ENCODE results near the gene HSD17B13. TPM values are rescaled to one million over a fixed set of nuclear protein-coding genes. Genes with fewer than 3 reads are reported as not detected.

The HSD17B13 gene
- total and polyA plus RNA-seq, 3 experiments from 2014 or later: 0.22 TPM; not detected in 2

- Mint-ChIP-seq H3K4me3 (no peak overlapping the region), H3K9me3 (peaks cover 4 to 11% (median 7%) of the 10 kb centered on the region in 5 donors), H3K36me3 (peaks cover 0 to 5% (median 2%) of the 10 kb centered on the region in 3 donors), H3K27ac (no peak overlapping the region), H3K27me3 (peaks cover 9 to 16% of the 10 kb centered on the region in 2 donors), H3K4me1 (no peaks in the 10 kb centered on the region)
- ChIA-PET POLR2A (no interaction called here), CTCF (no interaction called here)
- DNase-seq: no peak
- Histone ChIP-seq H3K27me3 (ENCODE audit: insufficient read depth, low read length, poor library complexity, severe bottlenecking) (no peaks in the 10 kb centered on the region), H3K27ac (ENCODE audit: low read depth, low read length) (no peak overlapping the region), H3K9me3 (ENCODE audit: low read length) (no peaks in the 10 kb centered on the region), H3K4me1 (ENCODE audit: insufficient read depth, low read length) (no peaks in the 10 kb centered on the region), H3K36me3 (ENCODE audit: insufficient read depth, low read length) (no peaks in the 10 kb centered on the region), H3K4me3 (ENCODE audit: low read length) (no peak overlapping the region)
Observed at GRCh38 chr4:87258677-87259076, 64.0 kb downstream of the HSD17B13 start.

- Histone ChIP-seq H3K36me3 (ENCODE audit: insufficient read depth, low read length) (no peaks in the 10 kb centered on the region), H3K4me1 (ENCODE audit: insufficient read depth, low read length) (no peaks in the 10 kb centered on the region), H3K4me3 (ENCODE audit: low read length) (no peak overlapping the region), H3K27me3 (ENCODE audit: insufficient read depth, low read length, poor library complexity, severe bottlenecking) (no peaks in the 10 kb centered on the region), H3K9me3 (ENCODE audit: low read length) (no peaks in the 10 kb centered on the region), H3K27ac (ENCODE audit: low read depth, low read length) (no peak overlapping the region)
- Mint-ChIP-seq H3K9me3 (peaks cover 0 to 7% (median 0%) of the 10 kb centered on the region in 5 donors), H3K27ac (no peak overlapping the region), H3K36me3 (peaks cover 0 to under 1% (median 0%) of the 10 kb centered on the region in 3 donors), H3K27me3 (peaks cover 7 to 10% of the 10 kb centered on the region in 2 donors), H3K4me1 (no peaks in the 10 kb centered on the region), H3K4me3 (no peak overlapping the region)
- CTCF ChIA-PET: no interaction called here
- DNase-seq: no peak
- POLR2A ChIA-PET: no interaction called here
Observed at GRCh38 chr4:87257523-87257922, 65.2 kb downstream of the HSD17B13 start.

GRCh38 chr4:87255755-87256154 lies 66.9 kb downstream of the HSD17B13 start:
- POLR2A ChIA-PET: no interaction called here
- Mint-ChIP-seq H3K27ac (no peak overlapping the region), H3K9me3 (peaks cover 0 to 7% (median 0%) of the 10 kb centered on the region in 5 donors), H3K27me3 (peaks cover 7 to 9% of the 10 kb centered on the region in 2 donors), H3K36me3 (no peaks in the 10 kb centered on the region), H3K4me1 (no peaks in the 10 kb centered on the region), H3K4me3 (no peak overlapping the region)
- Histone ChIP-seq H3K27ac (ENCODE audit: low read depth, low read length) (no peak overlapping the region), H3K27me3 (ENCODE audit: insufficient read depth, low read length, poor library complexity, severe bottlenecking) (no peaks in the 10 kb centered on the region), H3K36me3 (ENCODE audit: insufficient read depth, low read length) (no peaks in the 10 kb centered on the region), H3K9me3 (ENCODE audit: low read length) (no peaks in the 10 kb centered on the region), H3K4me3 (ENCODE audit: low read length) (no peak overlapping the region), H3K4me1 (ENCODE audit: insufficient read depth, low read length) (no peaks in the 10 kb centered on the region)
- no peak for DNase-seq
- CTCF ChIA-PET: interaction anchor here (1.4 kb wide), 1 partner anchor 21 kb away, joined by 3 read pairs; no protein-coding TSS in a partner anchor

Other genes starting within 250 kb of the HSD17B13 start
- 10 to 100 TPM; 15.6 to 15.8 TPM for gene KLHL8, start 102.3 kb downstream of the HSD17B13 start, total RNA-seq
- 9.9 TPM for gene KLHL8, start 102.3 kb downstream of the HSD17B13 start, polyA plus RNA-seq
- gene HSD17B11, start 68.3 kb upstream of the HSD17B13 start, total RNA-seq: 10 to 100 TPM; 26.7 to 27.0 TPM
- 89.0 TPM for gene HSD17B11, start 68.3 kb upstream of the HSD17B13 start, polyA plus RNA-seq
- 10 to 100 TPM; 16.0 to 18.1 TPM for gene NUDT9, start 99.7 kb upstream of the HSD17B13 start, total RNA-seq
- gene NUDT9, start 99.7 kb upstream of the HSD17B13 start, polyA plus RNA-seq: 25.2 TPM
- not detected for gene SPARCL1, start 206.5 kb upstream of the HSD17B13 start, total RNA-seq
- not detected for gene SPARCL1, start 206.5 kb upstream of the HSD17B13 start, polyA plus RNA-seq